ENCODE measurements around the gene PITPNC1. TPM values are rescaled to one million over a fixed set of nuclear protein-coding genes. Genes with fewer than 3 reads are reported as not detected.

Gene PITPNC1
- total and polyA plus RNA-seq, 2 of the 13 experiments (the other 11 are each of a cell fraction or from before 2014, with no cell fraction given): 4.1 to 5.7 TPM

DNA sequence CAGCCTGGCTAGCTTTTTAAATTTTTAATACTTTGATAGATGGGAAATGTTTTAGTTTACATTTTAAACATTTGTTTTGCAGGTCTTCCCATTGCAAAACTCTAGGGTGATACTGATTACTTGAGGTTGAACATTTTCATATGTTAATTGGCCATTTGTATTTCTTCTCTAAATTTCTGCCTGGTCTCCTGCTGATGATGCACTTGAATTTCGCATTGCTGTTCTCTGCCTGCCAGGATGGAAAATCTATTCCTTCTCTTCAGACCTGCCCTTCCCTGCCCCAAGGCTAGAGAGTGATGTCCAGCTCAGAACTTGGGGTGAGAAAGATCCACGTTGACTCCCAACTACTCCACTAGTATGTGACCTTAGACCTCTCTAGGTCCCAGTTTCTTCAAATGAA is 134.7 kb downstream of the PITPNC1 start:
- ChIA-PET CTCF (ENCODE audit: low intra/inter-chr PET ratio, low total read pairs) (no interaction called here), POLR2A (no interaction called here)
- Histone ChIP-seq H3K4me3 (replicated peaks in 1 of 3; ENCODE audit: insufficient read depth in 1 of 3, low read depth in 2 of 3, low read length in 3 of 3) (no peak overlapping the region), H3K79me2 (ENCODE audit: insufficient read depth, low read length) (no peaks in the 10 kb centered on the region), H3K4me2 (ENCODE audit: low read depth, low read length) (no peak overlapping the region), H3K27me3 (ENCODE audit: control insufficient read depth in 1 of 2, insufficient read depth in 2 of 2, low read length in 2 of 2) (no peaks in the 10 kb centered on the region), H4K20me1 (ENCODE audit: insufficient read depth, low read length) (no peaks in the 10 kb centered on the region), H2AFZ (ENCODE audit: low read length) (no peak overlapping the region), H3K27ac (ENCODE audit: extremely low read length, insufficient read depth, low read length) (no peak overlapping the region), H3K9ac (ENCODE audit: insufficient read depth, low read depth, low read length) (no peak overlapping the region), H3K36me3 (replicated peaks in 1 of 2; ENCODE audit: control insufficient read depth in 1 of 2, insufficient read depth in 2 of 2, low read length in 2 of 2) (no peaks in the 10 kb centered on the region), H3K4me1 (ENCODE audit: insufficient read depth, low read length) (no peaks in the 10 kb centered on the region), H3K9me3 (ENCODE audit: low read length) (no peaks in the 10 kb centered on the region; the same call in 1 of the 2 replicates)
- FAIRE-seq (no peak), DNase-seq (ENCODE audit: low spot score) (no peak), ATAC-seq (no peak)
- intact Hi-C loops (cut with micrococcal nuclease; ENCODE audit: unreplicated experiment) (loop anchor here (2.0 kb wide), 1 partner anchor 117 kb away; no protein-coding TSS in a partner anchor), in situ Hi-C loops (cut with HindIII; ENCODE audit: extremely low pct_ligation_motif_present, low pct_unique_long_range_greater_than_20kb) (no loop called here)
- no TSS peak for BruUV-seq (replicated peaks)
- WGBS (ENCODE audit: low lambda C conversion rate): 53% methylated on average over 2 of the region's 2 CpGs
- TF ChIP-seq NBN (conservative IDR thresholded peaks at IDR 0.05) (no peak), FOXA3 (CRISPR knock-in tag; IDR thresholded peaks at IDR 0.05) (no peak), ELF3 (CRISPR knock-in tag; IDR thresholded peaks at IDR 0.05) (no peak), SALL2 (CRISPR knock-in tag; IDR thresholded peaks at IDR 0.05) (no peak), MIER3 (CRISPR knock-in tag; IDR thresholded peaks at IDR 0.05; ENCODE audit: borderline replicate concordance) (no peak), GTF3A (CRISPR knock-in tag; conservative IDR thresholded peaks at IDR 0.05) (no peak), NR2F2 (IDR thresholded peaks at IDR 0.05; ENCODE audit: borderline replicate concordance, low read depth) (no peak), SPEN (CRISPR knock-in tag; IDR thresholded peaks at IDR 0.05; ENCODE audit: low read depth) (no peak), ZBTB1 (CRISPR knock-in tag; IDR thresholded peaks at IDR 0.05; ENCODE audit: borderline replicate concordance) (no peak), TEAD3 (CRISPR knock-in tag; optimal IDR thresholded peaks at IDR 0.05; ENCODE audit: borderline replicate concordance) (no peak), CBX1 (IDR thresholded peaks at IDR 0.05; ENCODE audit: low read depth) (no peak), ZNF777 (CRISPR knock-in tag; IDR thresholded peaks at IDR 0.05) (no peak), SIX1 (CRISPR knock-in tag; IDR thresholded peaks at IDR 0.05; ENCODE audit: borderline replicate concordance) (no peak), RXRB (CRISPR knock-in tag; IDR thresholded peaks at IDR 0.05; ENCODE audit: borderline replicate concordance) (no peak), POGZ (CRISPR knock-in tag; IDR thresholded peaks at IDR 0.05) (no peak)
- TF ChIP-seq, protein P1, sequence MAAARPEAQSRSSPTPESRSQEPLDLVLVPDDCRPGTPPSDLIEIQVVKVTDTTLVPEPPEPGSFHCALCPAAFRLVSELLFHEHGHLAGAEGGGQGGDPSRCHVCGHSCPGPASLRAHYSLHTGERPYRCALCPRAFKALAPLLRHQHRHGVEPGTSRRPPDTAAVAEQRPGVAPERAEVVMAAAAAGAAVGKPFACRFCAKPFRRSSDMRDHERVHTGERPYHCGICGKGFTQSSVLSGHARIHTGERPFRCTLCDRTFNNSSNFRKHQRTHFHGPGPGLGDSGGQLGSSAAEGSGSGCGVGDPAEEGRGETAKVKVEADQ (CRISPR knock-in tag; IDR thresholded peaks at IDR 0.05; ENCODE audit: borderline replicate concordance): no peak
- TF ChIP-seq, protein P2, sequence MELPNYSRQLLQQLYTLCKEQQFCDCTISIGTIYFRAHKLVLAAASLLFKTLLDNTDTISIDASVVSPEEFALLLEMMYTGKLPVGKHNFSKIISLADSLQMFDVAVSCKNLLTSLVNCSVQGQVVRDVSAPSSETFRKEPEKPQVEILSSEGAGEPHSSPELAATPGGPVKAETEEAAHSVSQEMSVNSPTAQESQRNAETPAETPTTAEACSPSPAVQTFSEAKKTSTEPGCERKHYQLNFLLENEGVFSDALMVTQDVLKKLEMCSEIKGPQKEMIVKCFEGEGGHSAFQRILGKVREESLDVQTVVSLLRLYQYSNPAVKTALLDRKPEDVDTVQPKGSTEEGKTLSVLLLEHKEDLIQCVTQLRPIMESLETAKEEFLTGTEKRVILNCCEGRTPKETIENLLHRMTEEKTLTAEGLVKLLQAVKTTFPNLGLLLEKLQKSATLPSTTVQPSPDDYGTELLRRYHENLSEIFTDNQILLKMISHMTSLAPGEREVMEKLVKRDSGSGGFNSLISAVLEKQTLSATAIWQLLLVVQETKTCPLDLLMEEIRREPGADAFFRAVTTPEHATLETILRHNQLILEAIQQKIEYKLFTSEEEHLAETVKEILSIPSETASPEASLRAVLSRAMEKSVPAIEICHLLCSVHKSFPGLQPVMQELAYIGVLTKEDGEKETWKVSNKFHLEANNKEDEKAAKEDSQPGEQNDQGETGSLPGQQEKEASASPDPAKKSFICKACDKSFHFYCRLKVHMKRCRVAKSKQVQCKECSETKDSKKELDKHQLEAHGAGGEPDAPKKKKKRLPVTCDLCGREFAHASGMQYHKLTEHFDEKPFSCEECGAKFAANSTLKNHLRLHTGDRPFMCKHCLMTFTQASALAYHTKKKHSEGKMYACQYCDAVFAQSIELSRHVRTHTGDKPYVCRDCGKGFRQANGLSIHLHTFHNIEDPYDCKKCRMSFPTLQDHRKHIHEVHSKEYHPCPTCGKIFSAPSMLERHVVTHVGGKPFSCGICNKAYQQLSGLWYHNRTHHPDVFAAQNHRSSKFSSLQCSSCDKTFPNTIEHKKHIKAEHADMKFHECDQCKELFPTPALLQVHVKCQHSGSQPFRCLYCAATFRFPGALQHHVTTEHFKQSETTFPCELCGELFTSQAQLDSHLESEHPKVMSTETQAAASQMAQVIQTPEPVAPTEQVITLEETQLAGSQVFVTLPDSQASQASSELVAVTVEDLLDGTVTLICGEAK (IDR thresholded peaks at IDR 0.05): no peak
- TF ChIP-seq, protein P2 (CRISPR knock-in tag; IDR thresholded peaks at IDR 0.05): no peak
